Cerebellar cortex (tissue), 1 donor: ENCODE results near the gene EIF3L.

Source experiments
- DNase-seq: peaks from one replicate; pipeline ENCODE4 v3.0.0-alpha.2; 2015; ENCODE audit warnings: low spot score

Gene EIF3L

GRCh38 chr22:37854946-37855345 is 5.7 kb downstream of the EIF3L start:
- no peak for DNase-seq

- DNase-seq: no peak
Observed at GRCh38 chr22:37855462-37855861, 6.2 kb downstream of the EIF3L start.

GRCh38 chr22:37860796-37861421 is 11.7 kb downstream of the EIF3L start:
- DNase-seq: no peak

- no peak for DNase-seq
Observed at GRCh38 chr22:37862570-37863325, 13.5 kb downstream of the EIF3L start.

GRCh38 chr22:37865510-37865909 is 16.3 kb downstream of the EIF3L start:
- no peak for DNase-seq

- DNase-seq: no peak
Observed at GRCh38 chr22:37870273-37870672, 21.1 kb downstream of the EIF3L start.

- no peak for DNase-seq
Observed at GRCh38 chr22:37880668-37881440, 31.6 kb downstream of the EIF3L start.

GRCh38 chr22:37884420-37884819 is 35.2 kb downstream of the EIF3L start:
- no peak for DNase-seq

GRCh38 chr22:37887584-37888378 is 38.6 kb downstream of the EIF3L start:
- peak; percentile 72 for DNase-seq

- DNase-seq: no peak
Observed at GRCh38 chr22:37891926-37892325, 42.7 kb downstream of the EIF3L start.

GRCh38 chr22:37892566-37893335 is 43.5 kb downstream of the EIF3L start:
- DNase-seq: peak; percentile 65

GRCh38 chr22:37893583-37893983 is 44.4 kb downstream of the EIF3L start:
- no peak for DNase-seq

- peak; percentile 41 for DNase-seq
Observed at GRCh38 chr22:37894939-37895670, 45.9 kb downstream of the EIF3L start.

- no peak for DNase-seq
Observed at GRCh38 chr22:37896181-37896592, 47.0 kb downstream of the EIF3L start.

- DNase-seq: no peak
Observed at GRCh38 chr22:37896939-37897338, 47.7 kb downstream of the EIF3L start.

- DNase-seq: no peak
Observed at GRCh38 chr22:37897807-37898206, 48.6 kb downstream of the EIF3L start.

GRCh38 chr22:37898441-37899181 is 49.4 kb downstream of the EIF3L start:
- no peak for DNase-seq

GRCh38 chr22:37904572-37905533 is 55.6 kb downstream of the EIF3L start:
- peak; percentile 88 for DNase-seq
